GM04504 (cell line): ENCODE measurements around the gene XPR1.

Source experiments
- DNase-seq: peaks from one replicate; pipeline ENCODE4 v3.0.0-alpha.2; 2012; ENCODE audit warnings: low read depth

Gene XPR1

GRCh38 chr1:180916771-180917170, 284.9 kb downstream of the XPR1 start:
- no peak for DNase-seq

GRCh38 chr1:180917306-180918065, 285.7 kb downstream of the XPR1 start:
- peak; percentile 44 for DNase-seq

DNA sequence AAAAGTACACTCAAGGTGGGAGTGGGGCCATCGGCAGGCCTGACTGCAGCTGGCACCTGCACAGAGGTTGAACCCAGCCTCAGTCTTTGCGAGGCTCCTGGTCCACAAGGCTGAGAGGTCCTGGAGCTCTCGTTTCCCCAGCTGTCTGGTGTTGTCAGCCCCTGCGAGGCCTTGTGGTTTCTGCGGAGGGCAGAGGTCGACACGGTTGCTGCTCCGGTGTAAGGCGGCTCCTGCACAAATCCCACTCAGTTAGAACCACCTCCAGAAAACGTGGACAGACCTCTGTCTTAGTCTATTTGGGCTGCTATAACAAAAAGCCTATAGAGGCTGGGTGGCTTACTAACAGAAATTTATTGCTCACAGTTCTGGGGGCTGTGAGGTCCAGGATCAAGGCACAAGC, 286.7 kb downstream of the XPR1 start:
- DNase-seq, result no peak

- DNase-seq, result no peak
Observed at GRCh38 chr1:180919183-180919700, 287.4 kb downstream of the XPR1 start.

DNA sequence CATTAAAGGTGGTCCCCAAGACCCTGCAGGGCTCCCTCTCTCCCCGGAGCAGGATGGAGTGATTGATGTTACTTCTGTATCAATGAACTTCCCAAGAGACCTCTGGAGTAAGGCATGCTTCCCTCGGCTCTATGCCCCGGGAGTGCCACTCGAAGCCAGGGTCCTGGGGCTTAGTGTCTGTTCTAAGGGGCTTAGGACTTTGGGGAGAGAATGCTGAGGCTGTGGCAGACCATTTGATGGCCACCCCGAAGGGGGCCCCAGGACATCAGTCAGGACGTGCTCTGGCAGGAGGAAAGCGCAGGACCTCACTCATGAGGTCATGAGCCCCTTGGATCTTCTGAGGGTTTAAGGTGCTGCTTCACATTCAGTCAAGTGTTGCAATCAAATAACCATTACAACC, 288.4 kb downstream of the XPR1 start:
- DNase-seq, result no peak

- DNase-seq, result no peak
Observed at GRCh38 chr1:180920702-180921101, 288.9 kb downstream of the XPR1 start.

DNA sequence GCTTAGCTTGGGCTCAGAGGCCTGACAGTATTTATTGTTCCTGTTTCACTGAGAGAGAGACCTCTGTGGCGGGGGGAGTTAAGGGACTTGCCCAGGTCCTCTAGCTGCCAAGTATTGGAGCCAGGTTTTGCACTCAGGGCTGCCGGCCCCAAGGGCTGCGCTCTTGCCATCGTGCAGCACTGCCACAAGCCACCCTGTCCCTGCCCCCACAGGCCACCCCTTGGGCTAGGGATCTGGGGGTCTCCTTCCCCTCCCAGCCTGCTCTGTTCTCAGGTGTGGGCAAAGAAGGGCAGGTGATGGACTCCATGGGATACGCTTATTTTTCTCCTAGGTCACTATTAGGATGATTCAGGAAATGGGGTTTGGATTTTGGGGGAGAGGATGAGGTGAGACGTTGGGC, 289.6 kb downstream of the XPR1 start:
- DNase-seq, result no peak

GRCh38 chr1:180921891-180922630, 290.2 kb downstream of the XPR1 start:
- no peak for DNase-seq

GRCh38 chr1:180922631-180923015, 290.8 kb downstream of the XPR1 start:
- no peak for DNase-seq

DNA sequence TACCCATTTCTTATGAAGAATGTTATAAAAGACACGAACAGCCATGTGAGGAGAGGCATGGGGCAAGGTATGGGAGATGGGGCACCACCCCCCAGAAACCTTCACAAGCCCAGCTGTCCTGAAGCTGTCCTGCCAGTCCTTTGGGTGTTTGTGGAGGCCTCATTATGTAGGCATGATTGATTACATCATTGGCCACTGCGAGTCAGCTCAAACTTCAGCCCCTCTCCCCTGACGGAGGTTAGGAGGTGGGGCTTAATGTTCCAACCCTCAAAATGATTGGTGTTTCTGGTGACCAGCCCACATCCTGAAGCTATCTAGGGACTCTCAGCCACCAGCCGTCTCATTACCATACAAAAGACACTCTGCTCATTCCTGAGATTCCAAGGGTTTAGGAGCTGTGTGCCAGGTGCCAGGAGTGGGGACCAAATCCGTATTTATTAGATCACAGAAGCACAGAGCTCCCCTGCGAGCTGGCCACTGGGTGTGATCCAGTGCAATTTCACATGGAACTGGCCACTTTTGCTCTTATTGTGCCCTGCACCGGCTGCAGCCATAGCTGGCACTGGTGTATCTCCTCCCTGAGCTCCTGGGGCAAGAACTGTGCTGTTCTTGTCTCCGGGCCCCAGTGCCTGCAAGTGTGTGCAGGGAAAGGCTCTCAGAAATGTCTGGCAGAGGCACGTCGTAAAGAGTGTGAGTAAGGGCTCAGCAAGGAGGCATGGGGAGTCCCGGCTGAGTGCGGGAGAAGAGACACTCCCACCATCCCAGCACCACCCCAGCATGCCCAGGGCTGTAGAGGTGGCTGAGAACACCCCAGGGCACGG, 291.4 kb downstream of the XPR1 start:
- no peak for DNase-seq

DNA sequence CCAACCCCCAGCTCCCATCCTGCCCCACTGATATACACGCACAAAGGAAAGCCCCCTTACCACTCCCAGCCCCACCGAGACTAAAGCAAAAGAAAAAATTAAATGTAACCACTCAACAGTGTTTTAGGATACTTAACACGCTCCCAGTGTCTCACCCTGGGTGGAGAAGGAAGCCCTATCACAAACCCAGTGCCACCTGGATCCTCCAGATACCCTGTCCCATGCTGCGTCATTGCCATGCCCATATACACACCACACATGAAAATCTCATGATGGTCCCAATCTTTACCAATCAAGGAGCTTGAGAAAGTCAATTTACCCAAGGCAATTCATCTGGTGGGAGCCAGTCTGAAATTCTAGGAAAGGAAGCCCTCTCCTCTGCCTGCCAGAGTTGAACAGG, 292.1 kb downstream of the XPR1 start:
- no peak for DNase-seq

- no peak for DNase-seq
Observed at GRCh38 chr1:180924939-180925338, 293.1 kb downstream of the XPR1 start.

GRCh38 chr1:180925471-180926051, 293.7 kb downstream of the XPR1 start:
- DNase-seq, result no peak

DNA sequence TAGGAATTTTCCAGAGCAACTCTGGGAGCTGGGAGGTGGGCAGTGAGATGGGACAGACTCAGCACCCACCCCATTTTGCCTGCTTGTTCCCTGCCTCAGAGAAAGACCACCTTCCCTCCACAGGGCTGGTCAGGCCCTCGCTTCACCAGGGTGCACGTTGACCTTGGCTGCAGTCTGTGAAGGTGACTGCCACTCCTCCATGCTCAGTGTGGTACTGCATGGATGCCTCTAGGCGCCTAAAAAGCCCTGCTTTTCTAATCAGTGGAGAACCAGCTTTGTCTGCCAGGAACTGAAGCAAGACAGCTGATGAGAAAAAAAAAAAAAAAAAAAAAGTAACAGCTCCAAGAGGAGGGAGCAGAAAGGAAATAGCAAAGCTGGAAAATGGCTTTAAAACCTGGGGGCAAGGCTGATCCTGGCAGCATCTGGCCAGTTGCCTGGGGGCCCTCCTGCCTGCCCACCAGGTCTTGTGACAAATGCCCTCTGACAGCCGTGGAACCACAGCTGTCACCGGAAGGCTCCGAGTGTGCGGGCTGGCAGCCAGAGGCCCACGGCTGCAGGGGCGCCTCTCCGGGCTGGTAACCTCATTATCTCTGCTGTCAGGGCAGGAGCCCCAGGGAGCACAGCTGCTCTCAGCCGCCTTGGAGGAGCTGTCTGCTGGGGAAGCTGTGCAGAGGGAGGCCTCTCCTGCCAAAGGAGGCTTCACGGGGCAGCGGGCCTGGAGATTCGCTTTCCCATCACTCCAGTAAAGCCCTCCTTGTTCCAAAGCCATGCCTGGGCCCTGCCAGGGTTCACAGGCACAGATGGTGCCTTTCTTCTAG, 294.6 kb downstream of the XPR1 start:
- DNase-seq, result no peak

GRCh38 chr1:180927348-180927747, 295.5 kb downstream of the XPR1 start:
- DNase-seq, result no peak

GRCh38 chr1:180927841-180928240, 296.0 kb downstream of the XPR1 start:
- no peak for DNase-seq

DNA sequence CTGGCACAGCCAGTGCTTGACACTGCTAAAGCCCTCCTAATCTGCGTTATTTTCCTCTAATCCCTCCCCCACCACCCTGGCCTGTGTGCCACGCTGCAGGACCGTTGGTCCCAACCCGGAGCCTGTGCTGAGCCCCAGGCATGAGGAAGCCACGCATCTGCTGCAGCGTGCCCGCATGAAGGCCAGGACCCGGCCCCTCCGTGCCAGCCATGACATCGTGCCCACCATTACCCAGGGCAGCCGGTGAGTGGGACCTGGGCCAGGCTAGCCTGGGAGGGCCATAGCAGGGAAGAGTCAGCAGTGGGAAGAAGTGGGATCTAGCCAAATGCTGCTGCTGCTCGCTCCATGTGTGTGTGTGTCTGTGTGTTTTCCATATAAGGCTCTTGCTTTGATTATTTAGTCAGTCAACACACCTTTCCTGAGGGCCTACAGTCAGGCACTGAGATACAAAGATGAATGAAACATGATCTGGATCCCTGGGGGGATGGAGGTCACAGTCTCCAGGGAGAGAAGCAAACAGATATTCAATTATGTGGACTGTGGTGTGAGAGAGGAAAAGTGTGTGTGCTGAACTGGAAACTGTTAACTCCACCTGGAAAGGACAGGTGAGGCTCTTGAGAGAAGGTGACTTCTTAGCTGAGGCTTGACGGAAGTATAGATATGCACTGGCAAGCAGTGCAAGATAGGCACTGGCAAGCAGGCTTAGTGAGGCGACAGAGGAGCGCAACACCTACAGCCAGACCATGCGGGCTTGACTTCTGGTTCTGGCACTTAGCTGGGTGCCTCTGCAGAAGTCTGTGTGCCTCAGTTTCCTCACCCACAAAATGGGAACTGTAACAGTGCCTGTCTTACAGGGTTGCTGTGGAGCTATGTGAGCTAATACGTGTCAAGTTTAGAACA, 296.8 kb downstream of the XPR1 start:
- DNase-seq, result no peak

GRCh38 chr1:180929389-180929788, 297.6 kb downstream of the XPR1 start:
- DNase-seq, result no peak

DNA sequence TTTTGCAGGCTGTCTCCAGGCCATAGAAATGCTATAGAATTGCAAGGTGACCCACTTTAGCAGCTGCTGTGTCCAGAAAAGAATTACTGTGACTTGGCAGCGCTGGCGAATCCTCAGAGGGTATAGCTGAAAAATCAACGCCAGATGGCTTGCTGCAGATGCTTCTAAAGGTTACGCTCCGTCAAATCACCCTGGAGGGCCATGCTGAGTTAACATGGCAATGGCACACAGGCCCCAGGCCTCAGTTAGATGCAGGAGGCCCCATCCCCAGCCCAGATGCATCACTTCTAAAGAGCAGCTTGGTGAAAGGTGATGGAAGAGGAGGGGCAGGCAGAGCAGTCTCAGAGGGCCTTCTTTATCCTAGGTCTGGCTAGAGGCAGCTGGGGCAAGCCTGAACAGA, 298.9 kb downstream of the XPR1 start:
- DNase-seq, result no peak

GRCh38 chr1:180931529-180931928, 299.7 kb downstream of the XPR1 start:
- no peak for DNase-seq
